Transverse colon (tissue), 4 donors: ENCODE results near the gene TGFBR2.

Source experiments
- POLR2A ChIP-seq: fragments of 450-650 bp; IDR thresholded peaks from one replicate; pipeline ENCODE4 v1.6.1; 2016; ENCODE audit warnings: antibody characterized with exemption, mild to moderate bottlenecking, moderate library complexity
- POLR2AphosphoS5 ChIP-seq, 3 donors: sonication (generic); formaldehyde crosslinking; IDR thresholded peaks; one replicate each; pipeline ENCODE4 v1.6.1; 2016; ENCODE audit warnings: antibody characterized with exemption in 3 of 3
- TF ChIP-seq, protein P1 (sequence below), 5 experiments: fragments of 200-600 bp in 3 of 5; fragments of 450-650 bp in 2 of 5; sonication (generic) in 3 of 5; IDR thresholded peaks; 1 replicate in 2 of 5; 2 replicates in 3 of 5; pipeline ENCODE4 v1.5.1; 2016 to 2017; ENCODE audit warnings: antibody characterized with exemption in 5 of 5, inconsistent platforms in 3 of 5, mild to moderate bottlenecking in 2 of 5, moderate library complexity in 1 of 5

DNA sequence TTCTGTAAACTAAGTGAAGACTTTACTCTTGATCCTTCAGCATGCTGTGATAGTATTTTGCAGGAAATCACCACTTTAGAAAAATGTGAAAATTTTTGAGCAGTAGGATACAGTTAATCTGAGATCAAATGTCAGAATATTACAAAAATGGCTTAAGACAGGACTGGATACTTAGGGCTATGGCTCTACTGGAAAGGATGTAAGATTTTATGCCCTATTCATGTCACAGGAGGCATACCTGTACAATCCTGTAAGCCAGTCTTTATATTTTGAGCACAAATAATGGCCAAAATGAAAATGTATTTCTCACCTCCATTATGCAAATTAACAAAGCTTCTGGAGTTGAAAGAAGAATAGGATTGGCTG lies 8.6 kb upstream of the TGFBR2 start:
- TF ChIP-seq POLR2A = no peak
- TF ChIP-seq, protein P1, sequence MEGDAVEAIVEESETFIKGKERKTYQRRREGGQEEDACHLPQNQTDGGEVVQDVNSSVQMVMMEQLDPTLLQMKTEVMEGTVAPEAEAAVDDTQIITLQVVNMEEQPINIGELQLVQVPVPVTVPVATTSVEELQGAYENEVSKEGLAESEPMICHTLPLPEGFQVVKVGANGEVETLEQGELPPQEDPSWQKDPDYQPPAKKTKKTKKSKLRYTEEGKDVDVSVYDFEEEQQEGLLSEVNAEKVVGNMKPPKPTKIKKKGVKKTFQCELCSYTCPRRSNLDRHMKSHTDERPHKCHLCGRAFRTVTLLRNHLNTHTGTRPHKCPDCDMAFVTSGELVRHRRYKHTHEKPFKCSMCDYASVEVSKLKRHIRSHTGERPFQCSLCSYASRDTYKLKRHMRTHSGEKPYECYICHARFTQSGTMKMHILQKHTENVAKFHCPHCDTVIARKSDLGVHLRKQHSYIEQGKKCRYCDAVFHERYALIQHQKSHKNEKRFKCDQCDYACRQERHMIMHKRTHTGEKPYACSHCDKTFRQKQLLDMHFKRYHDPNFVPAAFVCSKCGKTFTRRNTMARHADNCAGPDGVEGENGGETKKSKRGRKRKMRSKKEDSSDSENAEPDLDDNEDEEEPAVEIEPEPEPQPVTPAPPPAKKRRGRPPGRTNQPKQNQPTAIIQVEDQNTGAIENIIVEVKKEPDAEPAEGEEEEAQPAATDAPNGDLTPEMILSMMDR (IDR thresholded peaks at IDR 0.05) = no peak
- no peak for TF ChIP-seq POLR2AphosphoS5 (IDR thresholded peaks at IDR 0.05)
